Colonic mucosa (tissue), 4 donors: ENCODE results near the gene MYOZ2. TPM values are rescaled to one million over a fixed set of nuclear protein-coding genes. Genes with fewer than 3 reads are reported as not detected.
A peak's percentile ranks its signal among the peaks of the same experiment; 100 is the strongest.

Source experiments
- DNase-seq: peaks from one replicate; pipeline ENCODE4 v3.0.0-alpha.2; 2020
- H3K27ac ChIP-seq: fragments of 200-600 bp; one replicate; pipeline ENCODE4 v1.8.0; 2021
- H3K27me3 ChIP-seq: fragments of 200-600 bp; one replicate; pipeline ENCODE4 v1.8.0; 2021
- H3K36me3 ChIP-seq: fragments of 200-600 bp; one replicate; pipeline ENCODE4 v1.8.0; 2021
- H3K4me1 ChIP-seq: fragments of 200-600 bp; one replicate; pipeline ENCODE4 v1.8.0; 2021; ENCODE audit warnings: mild to moderate bottlenecking
- H3K4me3 ChIP-seq: fragments of 200-600 bp; one replicate; pipeline ENCODE4 v1.8.0; 2021
- H3K9ac ChIP-seq, 2 donors: one replicate each; pipeline ENCODE4 v1.7.0; 2013; ENCODE audit warnings: control low read depth in 2 of 2, low read depth in 2 of 2, low read length in 2 of 2
- H3K9me3 ChIP-seq: fragments of 200-600 bp; one replicate; pipeline ENCODE4 v1.8.0; 2021
- CTCF ChIP-seq: fragments of 200-600 bp; IDR thresholded peaks from one replicate; pipeline ENCODE4 v1.8.0; 2022; ENCODE audit warnings: antibody characterized with exemption, mild to moderate bottlenecking
- intact Hi-C: fragments of 100-400 bp; cut with DNase I; formaldehyde crosslinking; loops from one replicate; pipeline ENCODE4 v1.14.1; 2022
- total RNA-seq, 2 donors: library from RNA; stranded (reverse); fragmentation: NEBNext Ultra II Directional in 1 of 2; extraction: Animal tissue kit (Norgen Biotek cat#: 25700) in 1 of 2; gene quantifications; one replicate each; pipeline ENCODE4 v1.2.1, GENCODE V29; 2021
- donor health status: healthy.
- donor health status: DM: no; HTN: no; CAD: no.
- donor health status: DM: no; HTN: no; CAD: no.

MYOZ2 gene
- total RNA-seq, 2 donors from 2014 or later, result 0.08 TPM; not detected in 1

DNA sequence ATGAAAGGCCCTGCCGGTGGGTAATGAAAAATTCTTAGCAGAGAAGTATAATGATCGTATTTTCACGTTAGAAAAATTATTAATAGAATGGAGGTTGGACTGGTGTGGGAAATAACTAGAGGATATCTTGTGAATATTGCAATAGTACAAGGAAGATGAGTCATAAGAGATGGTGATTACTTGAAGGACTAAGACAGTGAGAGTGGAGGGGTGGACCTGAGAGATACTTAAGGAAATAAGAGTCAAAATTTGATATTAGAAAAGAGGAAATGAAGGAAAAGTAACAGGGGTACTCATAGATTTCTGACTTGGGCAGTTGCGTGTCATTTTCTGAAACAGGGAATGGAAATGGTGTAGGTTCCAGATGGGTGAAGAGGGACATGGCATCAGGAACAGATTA, 75.1 kb downstream of the MYOZ2 start:
- Histone ChIP-seq H3K9me3 (no peaks in the 10 kb centered on the region), H3K36me3 (no peaks in the 10 kb centered on the region), H3K4me3 (no peak overlapping the region), H3K9ac (no peak overlapping the region), H3K27ac (no peak overlapping the region), H3K4me1 (no peaks in the 10 kb centered on the region), H3K27me3 (no peaks in the 10 kb centered on the region)
- DNase-seq, result no peak
- TF ChIP-seq CTCF, result no peak
- intact Hi-C loops, result loop anchor here (5.0 to 10.0 kb wide), 3 partner anchors 54 to 168 kb away; no protein-coding TSS in a partner anchor

GRCh38 chr4:119211867-119212233, 76.2 kb downstream of the MYOZ2 start:
- intact Hi-C loops, result loop anchor here (5.0 to 10.0 kb wide), 3 partner anchors 53 to 170 kb away; no protein-coding TSS in a partner anchor
- H3K36me3 ChIP-seq, result no peaks in the 10 kb centered on the region
- peak overlapping the region; percentile 100 for H3K27ac ChIP-seq
- DNase-seq, result no peak
- peak overlapping the region; percentile 69 for H3K4me3 ChIP-seq
- TF ChIP-seq CTCF, result no peak
- H3K9me3 ChIP-seq, result no peaks in the 10 kb centered on the region
- H3K27me3 ChIP-seq, result no peaks in the 10 kb centered on the region
- peak overlapping the region; percentile 62 to 87 for H3K9ac ChIP-seq
- H3K4me1 ChIP-seq, result no peaks in the 10 kb centered on the region

GRCh38 chr4:119212234-119212963, 76.8 kb downstream of the MYOZ2 start, which contains the start of gene USP53:
USP53 (plus strand) TSS chr4:119212713; CDS start chr4:119239760, 27,047 bp downstream.
- H3K36me3 ChIP-seq, result no peaks in the 10 kb centered on the region
- no peaks in the 10 kb centered on the region for H3K27me3 ChIP-seq
- peak; percentile 99 for DNase-seq
- intact Hi-C loops, result loop anchor here (5.0 to 10.0 kb wide), 3 partner anchors 52 to 170 kb away; no protein-coding TSS in a partner anchor
- no peaks in the 10 kb centered on the region for H3K4me1 ChIP-seq
- no peak for TF ChIP-seq CTCF
- H3K4me3 ChIP-seq, result peak within 1 kb of the TSS; percentile 69
- no peaks in the 10 kb centered on the region for H3K9me3 ChIP-seq
- H3K27ac ChIP-seq, result peak within 1 kb of the TSS; percentile 100
- H3K9ac ChIP-seq, result peak within 1 kb of the TSS; percentile 83 to 87

GRCh38 chr4:119212964-119213606, 77.5 kb downstream of the MYOZ2 start:
- no peaks in the 10 kb centered on the region for H3K27me3 ChIP-seq
- H3K36me3 ChIP-seq, result no peaks in the 10 kb centered on the region
- peak overlapping the region; percentile 83 to 87 for H3K9ac ChIP-seq
- intact Hi-C loops, result loop anchor here (5.0 to 10.0 kb wide), 3 partner anchors 52 to 171 kb away; no protein-coding TSS in a partner anchor
- no peak for TF ChIP-seq CTCF
- H3K27ac ChIP-seq, result peak overlapping the region; percentile 100
- peak; percentile 83 for DNase-seq
- peak overlapping the region; percentile 69 for H3K4me3 ChIP-seq
- no peaks in the 10 kb centered on the region for H3K4me1 ChIP-seq
- no peaks in the 10 kb centered on the region for H3K9me3 ChIP-seq

DNA sequence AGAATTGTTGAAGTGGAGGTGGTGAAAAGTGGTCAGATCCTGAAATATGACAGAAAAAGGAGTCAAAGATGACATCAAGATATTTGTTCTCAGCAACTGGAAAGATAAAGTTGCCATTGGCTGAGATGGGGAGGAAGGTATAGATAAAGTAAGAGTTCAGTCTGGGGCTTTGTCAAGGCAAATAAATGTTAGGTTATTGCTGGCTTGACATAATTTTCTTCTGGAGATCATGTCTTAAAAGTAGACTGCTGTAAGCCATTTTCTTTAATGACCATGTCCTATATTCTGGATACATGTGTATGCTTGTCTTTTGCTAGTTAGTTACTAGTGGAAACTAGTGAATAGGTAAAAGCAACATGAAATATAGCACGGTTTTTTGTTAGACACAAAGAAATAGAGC, 82.5 kb downstream of the MYOZ2 start:
- Histone ChIP-seq H3K27ac (no peak overlapping the region), H3K9ac (no peak overlapping the region), H3K4me1 (no peaks in the 10 kb centered on the region), H3K4me3 (no peak overlapping the region), H3K9me3 (no peaks in the 10 kb centered on the region), H3K27me3 (no peaks in the 10 kb centered on the region), H3K36me3 (no peaks in the 10 kb centered on the region)
- DNase-seq, result no peak
- no peak for TF ChIP-seq CTCF
- intact Hi-C loops, result loop anchor here (10.0 kb wide), 1 partner anchor 47 kb away; no protein-coding TSS in a partner anchor
